Measurements from ENCODE around the gene MACROD1. TPM values are rescaled to one million over a fixed set of nuclear protein-coding genes. Genes with fewer than 3 reads are reported as not detected.

The MACROD1 gene
- total RNA-seq, 1 donor from 2014 or later, result 20.6 TPM

GRCh38 chr11:64112771-64113461 is 53.0 kb downstream of the MACROD1 start:
- TF ChIP-seq CTCF (IDR thresholded peaks at IDR 0.05), result no peak
- no peak overlapping the region for H3K4me3 Mint-ChIP-seq (ENCODE audit: unreplicated experiment)
- H3K27ac Mint-ChIP-seq (ENCODE audit: unreplicated experiment), result no peak overlapping the region
- DNase-seq (ENCODE audit: low spot score), result no peak
- H3K27me3 Mint-ChIP-seq (ENCODE audit: low read depth), result no peaks in the 10 kb centered on the region
- peaks cover 4% of the 10 kb centered on the region for H3K36me3 Mint-ChIP-seq (ENCODE audit: low read depth)
- H3K4me1 Mint-ChIP-seq (ENCODE audit: low read depth), result no peaks in the 10 kb centered on the region
- no peaks in the 10 kb centered on the region for H3K9me3 Mint-ChIP-seq (ENCODE audit: low read depth)

- H3K27me3 Mint-ChIP-seq (ENCODE audit: low read depth), result no peaks in the 10 kb centered on the region
- H3K27ac Mint-ChIP-seq (ENCODE audit: unreplicated experiment), result no peak overlapping the region
- H3K36me3 Mint-ChIP-seq (ENCODE audit: low read depth), result peaks cover 2% of the 10 kb centered on the region
- no peaks in the 10 kb centered on the region for H3K9me3 Mint-ChIP-seq (ENCODE audit: low read depth)
- TF ChIP-seq CTCF (IDR thresholded peaks at IDR 0.05), result no peak
- no peaks in the 10 kb centered on the region for H3K4me1 Mint-ChIP-seq (ENCODE audit: low read depth)
- no peak overlapping the region for H3K4me3 Mint-ChIP-seq (ENCODE audit: unreplicated experiment)
- DNase-seq (ENCODE audit: low spot score), result no peak
Measured at GRCh38 chr11:64110465-64111375, 55.2 kb downstream of the MACROD1 start.

DNA sequence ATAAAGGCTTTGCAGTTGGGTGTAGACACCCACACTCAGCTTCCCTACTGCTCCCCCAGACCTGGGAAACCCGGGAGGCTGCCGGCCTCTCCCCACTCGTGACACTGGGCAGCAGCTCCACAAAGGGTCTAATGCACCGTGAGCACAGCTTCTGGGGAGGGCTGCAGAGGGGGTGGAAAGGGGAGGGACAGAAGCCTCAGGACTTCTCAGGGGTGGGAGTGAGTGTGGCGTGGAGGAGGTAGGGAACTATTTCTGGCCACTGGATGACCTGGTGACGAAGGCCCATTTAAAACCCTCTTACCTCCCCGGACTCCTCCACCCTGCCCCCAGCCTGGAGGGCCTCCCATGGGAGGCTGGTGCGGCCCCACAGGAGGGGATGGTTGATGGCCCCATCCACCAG is 56.6 kb downstream of the MACROD1 start:
- no peak for DNase-seq (ENCODE audit: low spot score)
- no peak for TF ChIP-seq CTCF (IDR thresholded peaks at IDR 0.05)

GRCh38 chr11:64107303-64107702 is 58.6 kb downstream of the MACROD1 start:
- DNase-seq (ENCODE audit: low spot score), result no peak
- Mint-ChIP-seq H3K4me3 (ENCODE audit: unreplicated experiment) (no peak overlapping the region), H3K9me3 (ENCODE audit: low read depth) (no peaks in the 10 kb centered on the region), H3K27ac (ENCODE audit: unreplicated experiment) (no peak overlapping the region), H3K36me3 (ENCODE audit: low read depth) (no peaks in the 10 kb centered on the region), H3K27me3 (ENCODE audit: low read depth) (peaks cover 2% of the 10 kb centered on the region), H3K4me1 (ENCODE audit: low read depth) (no peaks in the 10 kb centered on the region)
- no peak for TF ChIP-seq CTCF (IDR thresholded peaks at IDR 0.05)

More for the DNA sequence above, 56.6 kb downstream of the MACROD1 start:
- H3K4me1 Mint-ChIP-seq (ENCODE audit: low read depth), result no peaks in the 10 kb centered on the region
- H3K27ac Mint-ChIP-seq (ENCODE audit: unreplicated experiment), result no peak overlapping the region
- H3K36me3 Mint-ChIP-seq (ENCODE audit: low read depth), result no peaks in the 10 kb centered on the region
- no peaks in the 10 kb centered on the region for H3K27me3 Mint-ChIP-seq (ENCODE audit: low read depth)
- no peaks in the 10 kb centered on the region for H3K9me3 Mint-ChIP-seq (ENCODE audit: low read depth)
- no peak overlapping the region for H3K4me3 Mint-ChIP-seq (ENCODE audit: unreplicated experiment)

- Mint-ChIP-seq H3K27ac (ENCODE audit: unreplicated experiment) (no peak overlapping the region), H3K4me3 (ENCODE audit: unreplicated experiment) (no peak overlapping the region), H3K9me3 (ENCODE audit: low read depth) (no peaks in the 10 kb centered on the region), H3K36me3 (ENCODE audit: low read depth) (peaks cover under 1% of the 10 kb centered on the region), H3K4me1 (ENCODE audit: low read depth) (no peaks in the 10 kb centered on the region), H3K27me3 (ENCODE audit: low read depth) (peaks cover 8% of the 10 kb centered on the region)
- no peak for TF ChIP-seq CTCF (IDR thresholded peaks at IDR 0.05)
- DNase-seq (ENCODE audit: low spot score), result no peak
Measured at GRCh38 chr11:64104632-64105031, 61.3 kb downstream of the MACROD1 start.

All from chondrocyte (in vitro differentiated cells).